ENCODE data around the gene ASIC4. TPM values are rescaled to one million over a fixed set of nuclear protein-coding genes. Genes with fewer than 3 reads are reported as not detected.
A peak's percentile ranks its signal among the peaks of the same experiment; 100 is the strongest.

The ASIC4 gene
- total and polyA plus RNA-seq, 2 of the 13 experiments (the other 11 are each of a cell fraction or from before 2014, with no cell fraction given) = 0.03 TPM; not detected in 1

DNA sequence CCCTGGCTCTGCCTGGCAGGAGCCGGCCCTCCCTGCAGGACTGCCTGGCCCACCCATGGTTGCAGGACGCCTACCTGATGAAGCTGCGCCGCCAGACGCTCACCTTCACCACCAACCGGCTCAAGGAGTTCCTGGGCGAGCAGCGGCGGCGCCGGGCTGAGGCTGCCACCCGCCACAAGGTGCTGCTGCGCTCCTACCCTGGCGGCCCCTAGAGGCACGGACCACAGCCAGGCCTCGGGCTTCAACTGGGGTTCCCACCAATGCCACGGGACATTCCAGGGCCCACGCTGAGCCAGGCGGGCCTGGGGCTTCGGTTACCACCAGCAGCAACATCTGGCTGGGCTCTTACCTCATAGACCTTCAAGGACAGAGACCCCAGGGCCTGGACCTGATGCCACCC lies 21.7 kb upstream of the ASIC4 start (continued):
- no peak for TF ChIP-seq SNAI1 (CRISPR knock-in tag; IDR thresholded peaks at IDR 0.05; ENCODE audit: borderline replicate concordance)
- peak; percentile 18 for TF ChIP-seq XRCC5 (optimal IDR thresholded peaks at IDR 0.05; ENCODE audit: low read length)
- 0 out of 2 replicates have a peak, but pooled peaks have one; percentile 28 for TF ChIP-seq ZNF343 (CRISPR knock-in tag; IDR thresholded peaks at IDR 0.05)
- TF ChIP-seq PAWR (CRISPR knock-in tag; IDR thresholded peaks at IDR 0.05; ENCODE audit: borderline replicate concordance) = no peak
- TF ChIP-seq, protein P1, sequence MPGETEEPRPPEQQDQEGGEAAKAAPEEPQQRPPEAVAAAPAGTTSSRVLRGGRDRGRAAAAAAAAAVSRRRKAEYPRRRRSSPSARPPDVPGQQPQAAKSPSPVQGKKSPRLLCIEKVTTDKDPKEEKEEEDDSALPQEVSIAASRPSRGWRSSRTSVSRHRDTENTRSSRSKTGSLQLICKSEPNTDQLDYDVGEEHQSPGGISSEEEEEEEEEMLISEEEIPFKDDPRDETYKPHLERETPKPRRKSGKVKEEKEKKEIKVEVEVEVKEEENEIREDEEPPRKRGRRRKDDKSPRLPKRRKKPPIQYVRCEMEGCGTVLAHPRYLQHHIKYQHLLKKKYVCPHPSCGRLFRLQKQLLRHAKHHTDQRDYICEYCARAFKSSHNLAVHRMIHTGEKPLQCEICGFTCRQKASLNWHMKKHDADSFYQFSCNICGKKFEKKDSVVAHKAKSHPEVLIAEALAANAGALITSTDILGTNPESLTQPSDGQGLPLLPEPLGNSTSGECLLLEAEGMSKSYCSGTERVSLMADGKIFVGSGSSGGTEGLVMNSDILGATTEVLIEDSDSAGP (CRISPR knock-in tag; IDR thresholded peaks at IDR 0.05; ENCODE audit: borderline replicate concordance) = peak; percentile 27; the same call in 1 of the 2 replicates
- TF ChIP-seq ZNF564 (CRISPR knock-in tag; IDR thresholded peaks at IDR 0.05) = peak; percentile 98
- no peak for TF ChIP-seq ZNF780A (CRISPR knock-in tag; IDR thresholded peaks at IDR 0.05)
- TF ChIP-seq ZFAT (CRISPR knock-in tag; conservative IDR thresholded peaks at IDR 0.05) = no peak
- TF ChIP-seq HOXA9 (CRISPR knock-in tag; IDR thresholded peaks at IDR 0.05; ENCODE audit: borderline replicate concordance) = no peak
- TF ChIP-seq, protein P2, sequence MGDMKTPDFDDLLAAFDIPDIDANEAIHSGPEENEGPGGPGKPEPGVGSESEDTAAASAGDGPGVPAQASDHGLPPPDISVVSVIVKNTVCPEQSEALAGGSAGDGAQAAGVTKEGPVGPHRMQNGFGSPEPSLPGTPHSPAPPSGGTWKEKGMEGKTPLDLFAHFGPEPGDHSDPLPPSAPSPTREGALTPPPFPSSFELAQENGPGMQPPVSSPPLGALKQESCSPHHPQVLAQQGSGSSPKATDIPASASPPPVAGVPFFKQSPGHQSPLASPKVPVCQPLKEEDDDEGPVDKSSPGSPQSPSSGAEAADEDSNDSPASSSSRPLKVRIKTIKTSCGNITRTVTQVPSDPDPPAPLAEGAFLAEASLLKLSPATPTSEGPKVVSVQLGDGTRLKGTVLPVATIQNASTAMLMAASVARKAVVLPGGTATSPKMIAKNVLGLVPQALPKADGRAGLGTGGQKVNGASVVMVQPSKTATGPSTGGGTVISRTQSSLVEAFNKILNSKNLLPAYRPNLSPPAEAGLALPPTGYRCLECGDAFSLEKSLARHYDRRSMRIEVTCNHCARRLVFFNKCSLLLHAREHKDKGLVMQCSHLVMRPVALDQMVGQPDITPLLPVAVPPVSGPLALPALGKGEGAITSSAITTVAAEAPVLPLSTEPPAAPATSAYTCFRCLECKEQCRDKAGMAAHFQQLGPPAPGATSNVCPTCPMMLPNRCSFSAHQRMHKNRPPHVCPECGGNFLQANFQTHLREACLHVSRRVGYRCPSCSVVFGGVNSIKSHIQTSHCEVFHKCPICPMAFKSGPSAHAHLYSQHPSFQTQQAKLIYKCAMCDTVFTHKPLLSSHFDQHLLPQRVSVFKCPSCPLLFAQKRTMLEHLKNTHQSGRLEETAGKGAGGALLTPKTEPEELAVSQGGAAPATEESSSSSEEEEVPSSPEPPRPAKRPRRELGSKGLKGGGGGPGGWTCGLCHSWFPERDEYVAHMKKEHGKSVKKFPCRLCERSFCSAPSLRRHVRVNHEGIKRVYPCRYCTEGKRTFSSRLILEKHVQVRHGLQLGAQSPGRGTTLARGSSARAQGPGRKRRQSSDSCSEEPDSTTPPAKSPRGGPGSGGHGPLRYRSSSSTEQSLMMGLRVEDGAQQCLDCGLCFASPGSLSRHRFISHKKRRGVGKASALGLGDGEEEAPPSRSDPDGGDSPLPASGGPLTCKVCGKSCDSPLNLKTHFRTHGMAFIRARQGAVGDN (CRISPR knock-in tag; IDR thresholded peaks at IDR 0.05) = 0 out of 2 replicates have a peak, but pooled peaks have one; percentile 23
- no peak for TF ChIP-seq ZNF224 (CRISPR knock-in tag; IDR thresholded peaks at IDR 0.05)
- TF ChIP-seq, protein P3, sequence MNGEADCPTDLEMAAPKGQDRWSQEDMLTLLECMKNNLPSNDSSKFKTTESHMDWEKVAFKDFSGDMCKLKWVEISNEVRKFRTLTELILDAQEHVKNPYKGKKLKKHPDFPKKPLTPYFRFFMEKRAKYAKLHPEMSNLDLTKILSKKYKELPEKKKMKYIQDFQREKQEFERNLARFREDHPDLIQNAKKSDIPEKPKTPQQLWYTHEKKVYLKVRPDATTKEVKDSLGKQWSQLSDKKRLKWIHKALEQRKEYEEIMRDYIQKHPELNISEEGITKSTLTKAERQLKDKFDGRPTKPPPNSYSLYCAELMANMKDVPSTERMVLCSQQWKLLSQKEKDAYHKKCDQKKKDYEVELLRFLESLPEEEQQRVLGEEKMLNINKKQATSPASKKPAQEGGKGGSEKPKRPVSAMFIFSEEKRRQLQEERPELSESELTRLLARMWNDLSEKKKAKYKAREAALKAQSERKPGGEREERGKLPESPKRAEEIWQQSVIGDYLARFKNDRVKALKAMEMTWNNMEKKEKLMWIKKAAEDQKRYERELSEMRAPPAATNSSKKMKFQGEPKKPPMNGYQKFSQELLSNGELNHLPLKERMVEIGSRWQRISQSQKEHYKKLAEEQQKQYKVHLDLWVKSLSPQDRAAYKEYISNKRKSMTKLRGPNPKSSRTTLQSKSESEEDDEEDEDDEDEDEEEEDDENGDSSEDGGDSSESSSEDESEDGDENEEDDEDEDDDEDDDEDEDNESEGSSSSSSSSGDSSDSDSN (CRISPR knock-in tag; IDR thresholded peaks at IDR 0.05) = peak; percentile 21; the same call in 1 of the 2 replicates
- TF ChIP-seq HOXA3 (CRISPR knock-in tag; IDR thresholded peaks at IDR 0.05) = no peak
- TF ChIP-seq ZNF543 (CRISPR knock-in tag; IDR thresholded peaks at IDR 0.05) = no peak
- TF ChIP-seq, protein P4, sequence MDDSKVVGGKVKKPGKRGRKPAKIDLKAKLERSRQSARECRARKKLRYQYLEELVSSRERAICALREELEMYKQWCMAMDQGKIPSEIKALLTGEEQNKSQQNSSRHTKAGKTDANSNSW (CRISPR knock-in tag; IDR thresholded peaks at IDR 0.05; ENCODE audit: borderline replicate concordance) = no peak
- TF ChIP-seq CCDC6 (CRISPR knock-in tag; IDR thresholded peaks at IDR 0.05) = no peak
- TF ChIP-seq ZNF644 (CRISPR knock-in tag; IDR thresholded peaks at IDR 0.05; ENCODE audit: low read depth) = no peak
- TF ChIP-seq, protein P5, sequence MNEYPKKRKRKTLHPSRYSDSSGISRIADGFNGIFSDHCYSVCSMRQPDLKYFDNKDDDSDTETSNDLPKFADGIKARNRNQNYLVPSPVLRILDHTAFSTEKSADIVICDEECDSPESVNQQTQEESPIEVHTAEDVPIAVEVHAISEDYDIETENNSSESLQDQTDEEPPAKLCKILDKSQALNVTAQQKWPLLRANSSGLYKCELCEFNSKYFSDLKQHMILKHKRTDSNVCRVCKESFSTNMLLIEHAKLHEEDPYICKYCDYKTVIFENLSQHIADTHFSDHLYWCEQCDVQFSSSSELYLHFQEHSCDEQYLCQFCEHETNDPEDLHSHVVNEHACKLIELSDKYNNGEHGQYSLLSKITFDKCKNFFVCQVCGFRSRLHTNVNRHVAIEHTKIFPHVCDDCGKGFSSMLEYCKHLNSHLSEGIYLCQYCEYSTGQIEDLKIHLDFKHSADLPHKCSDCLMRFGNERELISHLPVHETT (CRISPR knock-in tag; conservative IDR thresholded peaks at IDR 0.05) = no peak

All from HepG2 (cell line).